ENCODE measurements around the gene NIPAL3. TPM values are rescaled to one million over a fixed set of nuclear protein-coding genes. Genes with fewer than 3 reads are reported as not detected.

Gene NIPAL3
- total RNA-seq, 2 experiments from 2014 or later, result 11.7 to 25.3 TPM

GRCh38 chr1:24489674-24490073 lies 74.1 kb downstream of the NIPAL3 start:
- H3K9me3 ChIP-seq (ENCODE audit: low read length), result peaks cover 11% of the 10 kb centered on the region; the same call in 1 of the 2 replicates
- intact Hi-C loops (cut with micrococcal nuclease; ENCODE audit: unreplicated experiment), result no loop called here
- no peak overlapping the region for H3K27ac ChIP-seq (ENCODE audit: low read depth, low read length, poor library complexity, severe bottlenecking)
- no peaks in the 10 kb centered on the region for H3K9me2 ChIP-seq (ENCODE audit: insufficient read depth, low read length)
- TF ChIP-seq CTCF (conservative IDR thresholded peaks at IDR 0.05; ENCODE audit: low read length) (no peak), EZH2phosphoT487 (IDR thresholded peaks at IDR 0.05; ENCODE audit: borderline replicate concordance, low read depth, low read length) (no peak)
- H2AFZ ChIP-seq (ENCODE audit: low read length), result no peak overlapping the region
- H3K4me1 ChIP-seq (ENCODE audit: insufficient read depth, low read length, poor library complexity, severe bottlenecking), result peaks cover 15% of the 10 kb centered on the region
- ChIA-PET CTCF (ENCODE audit: unreplicated experiment) (no interaction called here), POLR2A (no interaction called here)
- no TSS peak for BruUV-seq (replicated peaks)
- no peak overlapping the region for H3K4me2 ChIP-seq (ENCODE audit: low read length)
- H3K36me3 ChIP-seq (ENCODE audit: insufficient read depth, low read length), result no peaks in the 10 kb centered on the region
- no peaks in the 10 kb centered on the region for H3K79me2 ChIP-seq (ENCODE audit: insufficient read depth, low read depth, low read length)
- DNase-seq (ENCODE audit: low spot score), result no peak
- no peaks in the 10 kb centered on the region for H4K20me1 ChIP-seq (ENCODE audit: insufficient read depth, low read length)
- H3K4me3 ChIP-seq (ENCODE audit: low read depth, low read length, poor library complexity, severe bottlenecking), result no peak overlapping the region

- POLR2A ChIA-PET, result interaction anchor here (0.6 to 1.4 kb wide), 4 partner anchors 9 to 221 kb away, joined by 3 to 10 read pairs (median 3); no protein-coding TSS in a partner anchor
Observed at GRCh38 chr1:24490101-24490781, 74.6 kb downstream of the NIPAL3 start.

More at GRCh38 chr1:24490101-24490781, 74.6 kb downstream of the NIPAL3 start:
- intact Hi-C loops (cut with micrococcal nuclease; ENCODE audit: unreplicated experiment), result no loop called here
- H3K79me2 ChIP-seq (ENCODE audit: insufficient read depth, low read depth, low read length), result no peaks in the 10 kb centered on the region
- H3K9me3 ChIP-seq (ENCODE audit: low read length), result peaks cover 11% of the 10 kb centered on the region; the same call in 1 of the 2 replicates
- H3K4me1 ChIP-seq (ENCODE audit: insufficient read depth, low read length, poor library complexity, severe bottlenecking), result peaks cover 15% of the 10 kb centered on the region
- H3K9me2 ChIP-seq (ENCODE audit: insufficient read depth, low read length), result no peaks in the 10 kb centered on the region
- TF ChIP-seq EZH2phosphoT487 (IDR thresholded peaks at IDR 0.05; ENCODE audit: borderline replicate concordance, low read depth, low read length), result no peak
- TF ChIP-seq CTCF (conservative IDR thresholded peaks at IDR 0.05; ENCODE audit: low read length), result no peak
- no peaks in the 10 kb centered on the region for H4K20me1 ChIP-seq (ENCODE audit: insufficient read depth, low read length)
- no peak overlapping the region for H3K4me2 ChIP-seq (ENCODE audit: low read length)
- H3K36me3 ChIP-seq (ENCODE audit: insufficient read depth, low read length), result no peaks in the 10 kb centered on the region
- CTCF ChIA-PET (ENCODE audit: unreplicated experiment), result no interaction called here
- no peak overlapping the region for H2AFZ ChIP-seq (ENCODE audit: low read length)
- H3K4me3 ChIP-seq (ENCODE audit: low read depth, low read length, poor library complexity, severe bottlenecking), result no peak overlapping the region
- BruUV-seq (replicated peaks), result no TSS peak
- no peak overlapping the region for H3K27ac ChIP-seq (ENCODE audit: low read depth, low read length, poor library complexity, severe bottlenecking)
- DNase-seq (ENCODE audit: low spot score), result no peak
